ENCODE results near the gene ADPGK. TPM values are rescaled to one million over a fixed set of nuclear protein-coding genes. Genes with fewer than 3 reads are reported as not detected.

Gene ADPGK
- total RNA-seq, result 10 to 100 TPM; 53.0 to 74.6 (median 61.7) TPM

- Histone ChIP-seq H3K36me3 (no peaks in the 10 kb centered on the region), H3K4me1 (peaks cover 5 to 18% of the 10 kb centered on the region in 2 donors), H3K27ac (peak within 1 kb of the TSS; percentile 87 to 95 (median 89)), H3K4me3 (replicated peaks in 1 of 3) (peak within 1 kb of the TSS; percentile 84 to 95 (median 89)), H3K27me3 (no peaks in the 10 kb centered on the region), H3K9me3 (no peaks in the 10 kb centered on the region)
- WGBS, 2 donors, result 0 to 1% methylated on average over 27 to 61 of the region's 68 CpGs
- TF ChIP-seq, protein P1, sequence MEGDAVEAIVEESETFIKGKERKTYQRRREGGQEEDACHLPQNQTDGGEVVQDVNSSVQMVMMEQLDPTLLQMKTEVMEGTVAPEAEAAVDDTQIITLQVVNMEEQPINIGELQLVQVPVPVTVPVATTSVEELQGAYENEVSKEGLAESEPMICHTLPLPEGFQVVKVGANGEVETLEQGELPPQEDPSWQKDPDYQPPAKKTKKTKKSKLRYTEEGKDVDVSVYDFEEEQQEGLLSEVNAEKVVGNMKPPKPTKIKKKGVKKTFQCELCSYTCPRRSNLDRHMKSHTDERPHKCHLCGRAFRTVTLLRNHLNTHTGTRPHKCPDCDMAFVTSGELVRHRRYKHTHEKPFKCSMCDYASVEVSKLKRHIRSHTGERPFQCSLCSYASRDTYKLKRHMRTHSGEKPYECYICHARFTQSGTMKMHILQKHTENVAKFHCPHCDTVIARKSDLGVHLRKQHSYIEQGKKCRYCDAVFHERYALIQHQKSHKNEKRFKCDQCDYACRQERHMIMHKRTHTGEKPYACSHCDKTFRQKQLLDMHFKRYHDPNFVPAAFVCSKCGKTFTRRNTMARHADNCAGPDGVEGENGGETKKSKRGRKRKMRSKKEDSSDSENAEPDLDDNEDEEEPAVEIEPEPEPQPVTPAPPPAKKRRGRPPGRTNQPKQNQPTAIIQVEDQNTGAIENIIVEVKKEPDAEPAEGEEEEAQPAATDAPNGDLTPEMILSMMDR (IDR thresholded peaks at IDR 0.05), result peak in 4 of 6 experiments; percentile 28 to 58 (median 50)
- peak in 1 of 2 donors; percentile 85 for TF ChIP-seq POLR2A (IDR thresholded peaks at IDR 0.05)
- peak; percentile 92 to 93 for DNase-seq
- intact Hi-C loops (cut with DNase I), result loop anchor here (5.0 kb wide), 1 partner anchor 298 kb away; no protein-coding TSS in a partner anchor
These were observed at the start of gene ADPGK for GRCh38 chr15:72783640-72784455. Gene ADPGK, minus strand, starts transcription at chr15:72783758. Its CDS starts 67 bp downstream, at chr15:72783691.

DNA sequence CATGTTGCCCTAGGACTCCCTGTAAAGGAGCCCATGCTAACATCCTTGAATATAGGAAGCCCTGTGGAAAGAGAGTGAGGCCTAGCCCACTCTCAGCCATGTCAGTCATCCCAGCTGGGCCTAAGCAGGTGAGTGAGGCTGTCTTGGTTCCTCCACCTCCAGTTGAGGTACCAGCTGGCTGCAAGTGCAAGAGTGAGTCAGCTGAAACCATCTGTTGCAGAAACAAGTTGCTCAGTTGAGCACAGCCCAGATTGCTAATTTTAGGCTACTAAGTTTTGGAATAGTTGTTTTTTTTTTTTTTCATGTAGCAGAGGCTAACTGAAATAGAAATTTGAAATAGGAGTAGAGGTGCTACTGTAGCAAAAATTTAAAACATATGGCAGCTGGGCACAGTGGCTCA, 43.7 kb upstream of the ADPGK start:
- no peak for TF ChIP-seq POLR2A (IDR thresholded peaks at IDR 0.05)
- no peaks in the 10 kb centered on the region for H3K27me3 ChIP-seq
- no peaks in the 10 kb centered on the region for H3K36me3 ChIP-seq
- intact Hi-C loops (cut with DNase I), result no loop called here
- H3K27ac ChIP-seq, result no peak overlapping the region
- no peak overlapping the region for H3K4me3 ChIP-seq (replicated peaks in 1 of 3)
- no peaks in the 10 kb centered on the region for H3K9me3 ChIP-seq
- DNase-seq, result no peak
- H3K4me1 ChIP-seq, result no peaks in the 10 kb centered on the region

DNA sequence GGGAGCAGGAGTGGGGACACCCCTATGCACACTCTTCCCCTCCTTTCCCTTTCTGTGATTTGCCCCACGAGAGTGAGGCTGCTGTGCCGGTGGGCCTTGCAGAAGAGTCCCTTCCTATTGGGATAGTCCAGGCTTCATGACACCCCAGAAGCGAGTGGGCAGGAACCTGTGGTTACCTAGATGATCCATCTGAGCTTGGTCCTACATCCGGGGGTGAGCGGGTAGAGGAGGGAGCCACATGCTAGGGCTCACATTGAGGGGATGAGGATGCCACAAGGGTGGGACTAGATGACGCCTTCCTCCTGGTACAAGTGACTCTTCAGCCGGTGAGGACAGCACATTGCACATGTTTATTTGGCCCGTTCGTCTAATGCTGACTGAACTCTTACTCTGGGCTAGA, 43.1 kb upstream of the ADPGK start:
- Histone ChIP-seq H3K4me1 (no peaks in the 10 kb centered on the region), H3K4me3 (replicated peaks in 1 of 3) (no peak overlapping the region), H3K36me3 (no peaks in the 10 kb centered on the region), H3K27me3 (no peaks in the 10 kb centered on the region), H3K9me3 (no peaks in the 10 kb centered on the region), H3K27ac (no peak overlapping the region)
- no peak for TF ChIP-seq POLR2A (IDR thresholded peaks at IDR 0.05)
- TF ChIP-seq, protein P1 (IDR thresholded peaks at IDR 0.05), result no peak
- intact Hi-C loops (cut with DNase I), result no loop called here
- WGBS, 2 donors, result 89 to 91% methylated on average over 9 of the region's 9 CpGs
- no peak for DNase-seq

- H3K36me3 ChIP-seq, result no peaks in the 10 kb centered on the region
These were observed 42.3 kb upstream of the ADPGK start for GRCh38 chr15:72825829-72826228.

GRCh38 chr15:72824781-72825180, 41.2 kb upstream of the ADPGK start:
- no peaks in the 10 kb centered on the region for H3K27me3 ChIP-seq
- no peaks in the 10 kb centered on the region for H3K4me1 ChIP-seq
- H3K27ac ChIP-seq, result no peak overlapping the region
- no peak overlapping the region for H3K4me3 ChIP-seq (replicated peaks in 1 of 3)
- WGBS, 2 donors, result 86 to 89% methylated on average over 6 to 7 of the region's 7 CpGs
- DNase-seq, result no peak
- TF ChIP-seq POLR2A (IDR thresholded peaks at IDR 0.05), result no peak
- TF ChIP-seq, protein P1 (IDR thresholded peaks at IDR 0.05), result no peak
- intact Hi-C loops (cut with DNase I), result no loop called here
- no peaks in the 10 kb centered on the region for H3K9me3 ChIP-seq
- no peaks in the 10 kb centered on the region for H3K36me3 ChIP-seq

More at GRCh38 chr15:72825829-72826228, 42.3 kb upstream of the ADPGK start:
- H3K27me3 ChIP-seq, result no peaks in the 10 kb centered on the region
- no peaks in the 10 kb centered on the region for H3K9me3 ChIP-seq
- intact Hi-C loops (cut with DNase I), result no loop called here
- 64 to 73% methylated on average over 3 to 4 of the region's 4 CpGs for WGBS, 2 donors
- DNase-seq, result no peak
- no peak overlapping the region for H3K27ac ChIP-seq
- TF ChIP-seq POLR2A (IDR thresholded peaks at IDR 0.05), result no peak
- TF ChIP-seq, protein P1 (IDR thresholded peaks at IDR 0.05), result no peak
- H3K4me1 ChIP-seq, result no peaks in the 10 kb centered on the region
- no peak overlapping the region for H3K4me3 ChIP-seq (replicated peaks in 1 of 3)

All from thyroid gland (tissue), 4 donors.